Psoas muscle (tissue), 8 donors: ENCODE results near the gene COP1. TPM values are rescaled to one million over a fixed set of nuclear protein-coding genes. Genes with fewer than 3 reads are reported as not detected.

Source experiments
- ATAC-seq, 4 donors: fragments of 200-7000 bp; cut with Tn5 transposase; one replicate each; pipeline ENCODE4 v1.9.1; 2020; ENCODE audit warnings: moderate library complexity in 3 of 4, mild to moderate bottlenecking in 2 of 4
- DNase-seq, 2 donors: peaks; one replicate each; pipeline ENCODE4 v3.0.0-alpha.2; 2020
- H3K27ac ChIP-seq: fragments of 200-600 bp; one replicate; pipeline ENCODE4 v1.8.0; 2022
- H3K27me3 ChIP-seq, 3 donors: fragments of 200-600 bp in 1 of 3; one replicate each; pipeline versions ENCODE4 v1.6.1 to v1.8.0; 2013 to 2022; ENCODE audit warnings: low read length in 2 of 3, mild to moderate bottlenecking in 2 of 3, moderate library complexity in 1 of 3; ENCODE audit not compliant: insufficient read depth in 3 of 3
- H3K36me3 ChIP-seq, 2 donors: fragments of 200-600 bp in 1 of 2; one replicate each; pipeline versions ENCODE4 v1.6.1 to v1.8.0; 2013 to 2022; ENCODE audit warnings: low read depth in 1 of 2, mild to moderate bottlenecking in 1 of 2, moderate library complexity in 1 of 2; ENCODE audit not compliant: insufficient read depth in 1 of 2
- H3K4me1 ChIP-seq: fragments of 200-600 bp; one replicate; pipeline ENCODE4 v1.8.0; 2022
- H3K4me3 ChIP-seq: fragments of 200-600 bp; one replicate; pipeline ENCODE4 v1.8.0; 2022; ENCODE audit warnings: mild to moderate bottlenecking
- H3K9me3 ChIP-seq: fragments of 200-600 bp; one replicate; pipeline ENCODE4 v1.8.0; 2022
- WGBS, 3 donors: extraction: QIAGEN DNeasy Blood & Tissue Kit; methylation state at CpG; one replicate each; pipeline versions ENCODE4 v1.1.6 to v1.1.7; 2013; 5-methylcytosine and 5-hydroxymethylcytosine counted together
- intact Hi-C, 2 donors: fragments of 100-400 bp; cut with DNase I; formaldehyde crosslinking; loops; one replicate each; pipeline versions ENCODE4 v1.11.0 to v1.14.2; 2022
- polyA plus RNA-seq, 3 donors: library from polyadenylated mRNA; stranded (reverse); fragments of 200-250 nt; gene quantifications; one replicate each; pipeline ENCODE4 v1.2.3, GENCODE V29; 2013
- total RNA-seq, 4 donors: library from RNA; stranded (reverse); fragmentation: NEBNext Ultra II Directional in 2 of 4; extraction: Animal tissue kit (Norgen Biotek cat#: 25700) in 2 of 4; gene quantifications; one replicate each; pipeline versions ENCODE4 v1.2.1 to v1.2.4, GENCODE V29; 2021 to 2023
- TF ChIP-seq, protein P1 (sequence below): fragments of 200-600 bp; IDR thresholded peaks from one replicate; pipeline ENCODE4 v1.8.0; 2022; ENCODE audit warnings: antibody characterized with exemption
- donor health status: healthy with polysubstance abuse.
- donor health status: DM: no; HTN: no; CAD: no; lungs with moderate emphysema.
- donor health status: Bipolar disorder and iron deficiency.
- donor health status: healthy.
- donor health status: DM: yes; HTN: yes; CAD: no.
- donor health status: DM: no; HTN: no; CAD: no.
- donor health status: DM: no; HTN: no; CAD: no.
- donor health status: DM: yes; HTN: yes; CAD: no.

The COP1 gene
- total and polyA plus RNA-seq, 7 donors, result 19.5 to 30.6 (median 22.7) TPM

DNA sequence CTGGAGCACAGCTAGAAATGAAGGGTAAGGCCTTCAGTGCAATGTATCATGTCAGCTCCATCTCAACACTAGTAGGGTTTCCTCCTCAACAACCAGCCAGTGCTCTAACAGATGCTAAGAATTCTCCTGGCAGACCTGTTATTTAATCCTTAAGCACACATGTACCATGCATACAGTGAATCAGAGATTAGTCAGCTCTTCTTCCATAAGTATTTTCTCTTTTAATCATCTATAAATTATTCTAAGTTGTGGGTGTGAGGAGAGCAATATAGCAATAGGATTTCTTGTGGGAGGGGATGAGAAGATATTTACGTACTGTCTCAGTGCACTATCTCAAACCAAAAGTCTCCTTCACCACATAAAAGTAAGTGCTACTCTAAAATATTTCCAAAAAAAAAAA, 95.3 kb downstream of the COP1 start:
- no peak overlapping the region for H3K27ac ChIP-seq
- no peak for ATAC-seq
- WGBS, 3 donors, result 94 to 98% (median 94%) methylated on average over 1 of the region's 1 CpG
- no peak overlapping the region for H3K4me3 ChIP-seq
- H3K9me3 ChIP-seq, result no peaks in the 10 kb centered on the region
- H3K4me1 ChIP-seq, result peaks cover 6% of the 10 kb centered on the region
- TF ChIP-seq, protein P1, sequence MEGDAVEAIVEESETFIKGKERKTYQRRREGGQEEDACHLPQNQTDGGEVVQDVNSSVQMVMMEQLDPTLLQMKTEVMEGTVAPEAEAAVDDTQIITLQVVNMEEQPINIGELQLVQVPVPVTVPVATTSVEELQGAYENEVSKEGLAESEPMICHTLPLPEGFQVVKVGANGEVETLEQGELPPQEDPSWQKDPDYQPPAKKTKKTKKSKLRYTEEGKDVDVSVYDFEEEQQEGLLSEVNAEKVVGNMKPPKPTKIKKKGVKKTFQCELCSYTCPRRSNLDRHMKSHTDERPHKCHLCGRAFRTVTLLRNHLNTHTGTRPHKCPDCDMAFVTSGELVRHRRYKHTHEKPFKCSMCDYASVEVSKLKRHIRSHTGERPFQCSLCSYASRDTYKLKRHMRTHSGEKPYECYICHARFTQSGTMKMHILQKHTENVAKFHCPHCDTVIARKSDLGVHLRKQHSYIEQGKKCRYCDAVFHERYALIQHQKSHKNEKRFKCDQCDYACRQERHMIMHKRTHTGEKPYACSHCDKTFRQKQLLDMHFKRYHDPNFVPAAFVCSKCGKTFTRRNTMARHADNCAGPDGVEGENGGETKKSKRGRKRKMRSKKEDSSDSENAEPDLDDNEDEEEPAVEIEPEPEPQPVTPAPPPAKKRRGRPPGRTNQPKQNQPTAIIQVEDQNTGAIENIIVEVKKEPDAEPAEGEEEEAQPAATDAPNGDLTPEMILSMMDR, result no peak
- intact Hi-C loops, result no loop called here
- no peak for DNase-seq
- H3K36me3 ChIP-seq, result peaks cover 0 to 16% of the 10 kb centered on the region in 2 donors
- H3K27me3 ChIP-seq, result no peaks in the 10 kb centered on the region

DNA sequence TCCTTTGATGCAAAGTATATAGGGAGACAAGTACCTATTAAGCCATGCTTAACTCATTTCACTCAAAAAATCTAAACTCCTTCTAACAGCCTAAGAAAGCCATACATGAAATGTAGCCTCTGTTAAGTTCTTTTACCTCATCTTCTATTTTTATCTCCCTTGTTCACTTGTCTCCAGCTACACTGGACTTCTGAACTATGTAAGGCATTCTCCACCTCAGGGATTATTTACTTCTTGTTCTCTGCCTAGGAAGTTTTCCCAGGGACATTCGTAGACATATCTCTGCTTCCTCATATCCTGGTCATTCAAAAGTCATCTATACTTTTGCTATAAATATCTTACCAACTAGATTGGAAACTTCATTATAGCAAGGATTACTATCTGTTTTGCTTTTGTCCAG, 96.9 kb downstream of the COP1 start:
- Histone ChIP-seq H3K36me3 (peaks cover 0 to 6% of the 10 kb centered on the region in 2 donors), H3K4me1 (peaks cover 6% of the 10 kb centered on the region), H3K9me3 (no peaks in the 10 kb centered on the region), H3K27me3 (no peaks in the 10 kb centered on the region), H3K27ac (no peak overlapping the region), H3K4me3 (no peak overlapping the region)
- no peak for DNase-seq
- intact Hi-C loops, result no loop called here
- ATAC-seq, result peak; percentile 64 to 74 (median 69)
- 24 to 55% (median 26%) methylated on average over 1 of the region's 1 CpG for WGBS, 3 donors
- TF ChIP-seq, protein P1, result no peak

DNA sequence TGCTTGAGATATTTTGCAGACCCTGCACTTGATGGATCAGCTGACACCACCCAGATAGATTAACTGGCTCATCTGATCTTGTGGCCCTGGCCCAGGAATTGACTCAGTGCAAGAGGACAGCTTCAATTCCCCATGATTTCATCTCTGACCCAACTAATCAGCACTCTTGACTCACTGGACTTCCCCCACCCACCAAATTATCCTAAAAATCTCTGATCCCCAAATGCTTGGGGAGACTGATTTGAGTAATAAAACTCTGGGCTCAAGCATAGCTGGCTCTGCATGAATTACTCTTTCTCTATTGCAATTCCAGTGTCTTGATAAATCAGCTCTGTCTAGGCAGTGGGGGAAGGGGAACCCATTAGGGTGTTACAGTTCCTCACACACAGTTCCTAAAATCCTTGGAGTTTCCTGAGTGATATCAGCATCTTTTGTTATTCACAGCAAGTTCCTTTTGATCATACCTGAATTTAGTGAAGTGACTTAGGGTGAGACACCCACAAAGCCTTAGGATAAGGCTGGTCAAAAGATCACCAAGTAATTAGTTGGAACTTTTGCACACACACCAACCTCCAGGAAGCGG, 104.2 kb downstream of the COP1 start:
- Histone ChIP-seq H3K4me1 (no peaks in the 10 kb centered on the region), H3K36me3 (peaks cover 8 to 10% of the 10 kb centered on the region in 2 donors), H3K9me3 (peaks cover 29% of the 10 kb centered on the region), H3K27ac (no peak overlapping the region), H3K4me3 (no peak overlapping the region), H3K27me3 (no peaks in the 10 kb centered on the region)
- WGBS, 3 donors, result 98 to 100% (median 100%) methylated on average over 1 of the region's 1 CpG
- DNase-seq (no peak), ATAC-seq (no peak)
- TF ChIP-seq, protein P1, result no peak
- intact Hi-C loops, result no loop called here

DNA sequence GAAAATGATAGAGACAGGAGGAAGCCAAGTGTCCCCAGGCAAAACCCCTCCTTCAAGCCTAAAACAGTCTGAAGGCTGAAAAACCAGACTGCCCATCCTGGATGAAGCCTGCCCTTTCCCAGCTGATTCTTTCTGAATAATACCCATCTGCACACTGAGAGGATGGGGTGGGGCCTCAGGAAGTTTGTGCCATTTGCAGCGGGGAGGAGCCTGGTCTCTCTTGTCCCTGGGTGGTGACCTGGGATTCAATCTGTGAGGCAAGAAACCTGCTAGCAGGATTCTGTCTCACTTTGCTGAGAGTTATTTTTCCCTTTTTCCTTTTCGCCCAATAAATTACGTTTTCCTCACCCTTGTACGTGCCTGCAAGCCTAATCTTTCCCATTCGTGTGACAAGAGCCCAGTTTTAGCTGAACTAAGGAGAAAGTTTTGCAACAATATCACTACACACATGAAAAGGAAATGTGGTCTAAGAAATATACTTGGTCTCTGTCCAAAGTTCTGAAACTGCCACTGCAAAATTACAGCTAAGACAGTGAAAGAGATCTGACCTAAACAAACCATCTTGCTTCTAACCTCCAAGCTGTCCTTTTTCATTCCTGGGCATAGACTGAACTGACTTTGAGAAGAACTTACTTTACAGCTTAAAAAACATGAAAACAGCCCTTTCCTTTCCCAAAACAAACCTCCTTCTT, 105.0 kb downstream of the COP1 start:
- TF ChIP-seq, protein P1, result no peak
- 85 to 95% (median 91%) methylated on average over 5 of the region's 5 CpGs for WGBS, 3 donors
- DNase-seq, result no peak
- Histone ChIP-seq H3K36me3 (peaks cover 10 to 11% of the 10 kb centered on the region in 2 donors), H3K4me3 (no peak overlapping the region), H3K27me3 (no peaks in the 10 kb centered on the region), H3K4me1 (no peaks in the 10 kb centered on the region), H3K27ac (no peak overlapping the region), H3K9me3 (peaks cover 34% of the 10 kb centered on the region)
- ATAC-seq, result no peak
- intact Hi-C loops, result no loop called here
